Measurements from ENCODE around the gene GPC6. TPM values are rescaled to one million over a fixed set of nuclear protein-coding genes. Genes with fewer than 3 reads are reported as not detected.
"Not testable (repeated sequence)": the region's sequence is repeated elsewhere in the genome, so short reads cannot be mapped to it uniquely, and the experiment has no call there.

The GPC6 gene
- total RNA-seq, 2 donors from 2014 or later, result 1.6 to 4.0 TPM

GRCh38 chr13:94292323-94292640 is 1065.7 kb downstream of the GPC6 start:
- WGBS, 2 donors, result 35 to 41% methylated on average over 1 of the region's 1 CpG
- Histone ChIP-seq H3K9me3 (no peaks in the 10 kb centered on the region), H3K36me3 (replicated peaks in 1 of 2; ENCODE audit: insufficient read depth in 1 of 2, low read depth in 2 of 2) (no peaks in the 10 kb centered on the region), H3K27ac (no peak overlapping the region), H3K4me3 (no peak overlapping the region), H3K4me1 (peaks cover 13% of the 10 kb centered on the region), H3K27me3 (no peaks in the 10 kb centered on the region)
- DNase-seq (no peak), ATAC-seq (no peak)
- intact Hi-C loops (cut with DNase I), result no loop called here
- TF ChIP-seq POLR2A (IDR thresholded peaks at IDR 0.05) (no peak), CTCF (IDR thresholded peaks at IDR 0.05) (no peak)

- Histone ChIP-seq H3K27me3 (no peaks in the 10 kb centered on the region), H3K36me3 (replicated peaks in 1 of 2; ENCODE audit: insufficient read depth in 1 of 2, low read depth in 2 of 2) (no peaks in the 10 kb centered on the region), H3K4me3 (no peak overlapping the region), H3K4me1 (peaks cover 12% of the 10 kb centered on the region), H3K9me3 (no peaks in the 10 kb centered on the region), H3K27ac (no peak overlapping the region)
- no peak for TF ChIP-seq CTCF (IDR thresholded peaks at IDR 0.05)
- TF ChIP-seq POLR2A (IDR thresholded peaks at IDR 0.05), result no peak
- ATAC-seq (no peak), DNase-seq (no peak)
- 71 to 77% methylated on average over 3 of the region's 3 CpGs for WGBS, 2 donors
- intact Hi-C loops (cut with DNase I), result no loop called here
Observed at GRCh38 chr13:94296471-94296870, 1069.9 kb downstream of the GPC6 start.

GRCh38 chr13:94298346-94298745 is 1071.7 kb downstream of the GPC6 start:
- ATAC-seq, result no peak
- no peaks in the 10 kb centered on the region for H3K36me3 ChIP-seq (replicated peaks in 1 of 2; ENCODE audit: insufficient read depth in 1 of 2, low read depth in 2 of 2)
- intact Hi-C loops (cut with DNase I), result no loop called here

GRCh38 chr13:94300401-94300800 is 1073.8 kb downstream of the GPC6 start:
- TF ChIP-seq CTCF (IDR thresholded peaks at IDR 0.05) (no peak), POLR2A (IDR thresholded peaks at IDR 0.05) (no peak)
- Histone ChIP-seq H3K36me3 (replicated peaks in 1 of 2; ENCODE audit: insufficient read depth in 1 of 2, low read depth in 2 of 2) (no peaks in the 10 kb centered on the region), H3K27me3 (no peaks in the 10 kb centered on the region), H3K27ac (no peak overlapping the region), H3K4me3 (no peak overlapping the region), H3K4me1 (peaks cover 4% of the 10 kb centered on the region), H3K9me3 (no peaks in the 10 kb centered on the region)
- 62 to 71% methylated on average over 4 of the region's 4 CpGs for WGBS, 2 donors
- no peak for ATAC-seq
- intact Hi-C loops (cut with DNase I), result no loop called here
- DNase-seq, result no peak

More at GRCh38 chr13:94298346-94298745, 1071.7 kb downstream of the GPC6 start:
- Histone ChIP-seq H3K27me3 (no peaks in the 10 kb centered on the region), H3K4me1 (no peaks in the 10 kb centered on the region), H3K9me3 (no peaks in the 10 kb centered on the region), H3K4me3 (no peak overlapping the region), H3K27ac (no peak overlapping the region)
- 57 to 75% methylated on average over 4 of the region's 4 CpGs for WGBS, 2 donors
- TF ChIP-seq CTCF (IDR thresholded peaks at IDR 0.05), result no peak
- TF ChIP-seq POLR2A (IDR thresholded peaks at IDR 0.05), result no peak
- no peak for DNase-seq

- Histone ChIP-seq H3K9me3 (no peaks in the 10 kb centered on the region), H3K4me3 (no peak overlapping the region), H3K27me3 (no peaks in the 10 kb centered on the region), H3K4me1 (peaks cover 4% of the 10 kb centered on the region), H3K27ac (no peak overlapping the region), H3K36me3 (replicated peaks in 1 of 2; ENCODE audit: insufficient read depth in 1 of 2, low read depth in 2 of 2) (no peaks in the 10 kb centered on the region)
- DNase-seq (no peak), ATAC-seq (no peak)
- no peak for TF ChIP-seq CTCF (IDR thresholded peaks at IDR 0.05)
- no peak for TF ChIP-seq POLR2A (IDR thresholded peaks at IDR 0.05)
- WGBS, 2 donors, result 57 to 69% methylated on average over 1 of the region's 1 CpG
- intact Hi-C loops (cut with DNase I), result no loop called here
Observed at GRCh38 chr13:94301487-94301886, 1074.9 kb downstream of the GPC6 start.

- H3K4me1 ChIP-seq; DNase-seq; intact Hi-C loops (cut with DNase I); H3K4me3 ChIP-seq; H3K36me3 ChIP-seq (replicated peaks in 1 of 2; ENCODE audit: insufficient read depth in 1 of 2, low read depth in 2 of 2); H3K27ac ChIP-seq; ATAC-seq; H3K9me3 ChIP-seq; H3K27me3 ChIP-seq: not testable (repeated sequence)
- 86 to 94% methylated on average over 20 of the region's 20 CpGs for WGBS, 2 donors
Observed at GRCh38 chr13:94302847-94303565, 1076.4 kb downstream of the GPC6 start.
